ENCODE data around the gene RABGAP1L.
A peak's percentile ranks its signal among the peaks of the same experiment; 100 is the strongest.
"Not testable (repeated sequence)": the region's sequence is repeated elsewhere in the genome, so short reads cannot be mapped to it uniquely, and the experiment has no call there.

Gene RABGAP1L

DNA sequence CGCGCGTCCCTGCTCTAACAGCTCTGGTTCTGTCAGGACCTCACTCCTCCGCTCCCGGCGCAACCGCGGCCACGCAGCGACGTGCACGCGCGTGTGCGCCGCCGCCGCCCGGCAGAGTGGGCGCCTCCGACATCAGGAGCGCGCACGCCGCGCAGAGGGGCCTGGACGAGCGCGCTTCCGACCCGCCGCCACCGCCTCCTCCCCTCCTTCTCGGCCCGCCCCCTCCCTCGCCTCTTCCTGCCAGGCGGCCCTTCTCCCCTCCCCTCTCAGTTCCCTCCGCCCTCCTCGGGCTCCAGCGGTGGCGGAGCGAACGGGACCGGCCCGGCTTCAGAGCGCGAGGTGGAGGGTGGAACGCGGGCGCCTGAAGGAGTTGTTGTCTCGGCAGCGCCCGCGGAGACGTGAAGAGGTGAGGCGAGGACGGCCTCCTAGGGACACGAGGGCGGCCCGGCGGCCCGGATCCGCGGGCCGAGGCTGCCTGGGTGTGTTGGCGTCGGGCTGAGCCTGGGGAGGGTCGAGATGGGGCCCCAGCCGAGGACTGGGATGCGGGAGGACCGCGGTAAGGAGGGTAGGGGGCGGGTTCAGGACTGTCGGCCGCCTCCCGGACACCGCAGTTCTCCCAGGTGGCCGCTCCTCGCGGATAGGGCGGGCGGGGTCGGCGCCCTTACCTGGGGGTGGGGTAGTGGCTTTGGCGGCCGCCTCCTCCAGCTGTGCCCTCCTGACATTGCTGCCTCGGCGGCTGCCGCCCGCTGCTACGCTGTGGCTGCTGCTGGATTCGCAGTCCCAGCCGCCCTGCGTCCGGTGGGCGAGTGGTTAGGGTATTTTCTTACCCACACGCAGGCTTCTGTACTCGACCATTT, at the start of gene RABGAP1L:
Gene RABGAP1L (plus strand): TSS at position 269 of the 857 bp plus-strand sequence.
- DNase-seq (ENCODE audit: low read depth in 2 of 2) = peak; percentile 84 to 94

DNA sequence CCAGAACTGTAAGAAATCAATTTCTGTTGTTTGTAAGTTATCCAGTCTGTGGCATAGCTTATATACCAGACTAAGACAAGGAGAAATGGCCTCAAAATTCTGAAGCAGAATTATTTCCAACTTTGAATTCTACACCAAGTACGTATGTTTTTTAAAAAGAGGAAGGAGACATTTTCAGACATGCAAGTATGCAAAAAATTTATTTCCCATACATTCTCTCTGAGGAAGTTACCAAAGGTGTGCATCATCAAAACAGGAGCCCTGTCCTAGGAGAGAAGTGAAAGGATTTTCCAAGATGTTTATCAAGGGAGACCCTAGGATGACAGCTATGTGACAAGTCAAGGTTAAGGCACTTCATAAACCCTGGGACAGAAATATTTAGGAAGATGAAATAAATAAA, 49.3 kb upstream of the RABGAP1L start:
- DNase-seq (ENCODE audit: low read depth in 2 of 2) = no peak

DNA sequence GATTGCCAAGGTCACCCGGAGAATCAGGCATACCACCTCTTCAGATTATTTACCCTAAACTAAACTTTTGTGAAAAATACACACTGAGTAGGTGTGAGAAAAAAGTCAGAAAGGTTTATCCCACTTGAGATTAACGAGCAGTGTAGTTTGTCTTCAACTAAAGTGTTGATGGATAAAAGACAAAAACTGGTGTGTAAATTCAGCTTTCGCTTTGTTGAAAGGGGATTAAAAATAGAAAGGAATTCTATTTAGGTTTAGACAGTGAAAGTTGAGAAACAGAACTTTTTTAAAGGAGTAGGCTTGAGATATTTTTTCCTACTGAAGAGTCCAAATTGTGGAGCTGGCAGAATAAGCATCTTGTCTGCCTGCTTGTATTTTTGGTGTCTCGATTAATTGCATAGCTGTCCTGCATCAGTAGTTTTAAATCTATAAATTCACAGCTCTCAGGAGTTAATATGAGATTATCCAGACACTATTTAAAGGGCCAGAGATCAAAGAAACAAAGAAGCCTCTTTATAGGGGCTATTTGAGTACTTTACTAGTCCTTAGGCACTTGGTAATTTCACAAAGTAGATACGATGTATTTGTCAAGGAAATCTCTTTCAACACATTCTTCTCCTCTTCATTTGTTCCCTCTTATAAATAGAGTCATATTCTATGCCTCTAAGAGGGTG, 46.7 kb upstream of the RABGAP1L start:
- DNase-seq (ENCODE audit: low read depth in 2 of 2) = no peak

DNA sequence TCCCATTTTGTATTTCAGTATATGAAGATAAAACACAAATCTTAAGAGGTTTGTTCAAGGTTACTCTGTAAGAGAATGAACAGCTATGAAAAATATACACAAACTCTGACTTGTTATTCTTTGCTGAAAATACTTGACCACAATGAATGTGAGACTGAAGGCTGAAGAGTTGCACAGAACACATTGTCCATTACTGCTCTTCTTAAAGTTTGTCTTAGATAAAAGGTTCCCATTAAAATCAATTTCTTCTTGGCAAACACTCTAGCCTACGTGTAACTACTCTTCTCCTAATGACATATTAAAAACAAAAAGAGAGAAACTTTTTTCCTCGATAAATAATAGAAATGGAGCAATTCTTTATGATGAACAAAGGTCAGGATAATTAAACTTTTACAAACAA, 45.2 kb upstream of the RABGAP1L start:
- no peak for DNase-seq (ENCODE audit: low read depth in 2 of 2)

DNA sequence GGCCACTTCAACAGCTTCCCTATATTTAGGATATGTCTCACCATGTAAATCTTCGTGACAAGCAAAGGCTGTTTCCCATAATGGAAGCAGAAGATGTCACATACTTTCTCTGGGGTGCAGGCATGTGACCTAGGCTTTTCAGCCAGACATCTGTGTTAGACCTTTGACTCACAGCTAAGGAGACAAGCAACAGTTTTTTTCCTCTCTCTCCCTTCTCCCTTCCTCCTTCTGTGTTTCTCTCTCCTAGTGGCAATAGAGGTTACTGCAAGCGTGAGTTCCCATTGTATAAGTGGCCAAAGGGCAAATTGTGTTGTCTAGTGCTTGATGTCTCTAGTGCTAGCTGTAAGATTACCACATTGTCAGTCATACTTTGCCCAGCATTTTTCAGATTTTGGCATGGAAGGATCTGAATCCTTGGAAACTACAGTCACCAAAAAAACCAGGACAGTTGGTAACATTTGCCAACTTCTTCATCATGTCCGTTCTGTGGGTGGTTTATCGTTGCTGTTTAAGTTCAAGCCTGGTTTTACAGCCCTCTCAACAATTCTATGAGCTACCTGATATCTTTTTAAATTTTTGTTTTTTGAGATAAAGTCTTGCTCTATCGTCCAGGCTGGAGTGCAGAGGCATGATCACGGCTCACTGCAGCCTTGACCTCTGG, 44.4 kb upstream of the RABGAP1L start:
- DNase-seq (ENCODE audit: low read depth in 2 of 2) = peak in 1 of 2 donors; percentile 11

DNA sequence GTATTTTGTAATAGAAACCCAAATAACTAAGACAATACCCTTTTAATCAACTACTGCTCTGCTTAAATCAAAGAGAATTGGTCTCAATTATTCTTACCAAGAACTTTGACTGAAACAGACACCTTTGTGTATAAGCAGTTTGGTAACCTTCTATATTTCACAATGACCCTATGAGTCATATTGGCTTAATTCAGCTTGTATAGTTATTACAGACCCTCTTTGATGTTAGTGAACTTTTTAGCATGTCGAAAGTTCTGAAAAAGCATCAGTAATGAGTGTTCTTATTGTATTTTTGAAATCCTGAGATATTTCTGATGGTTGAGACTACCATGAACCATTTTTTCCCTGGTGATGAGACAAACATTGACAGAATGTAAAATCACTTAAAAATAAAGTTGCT, 43.3 kb upstream of the RABGAP1L start:
- no peak for DNase-seq (ENCODE audit: low read depth in 2 of 2)

GRCh38 chr1:174118751-174119150, 40.6 kb upstream of the RABGAP1L start:
- no peak for DNase-seq (ENCODE audit: low read depth in 2 of 2)

- DNase-seq (ENCODE audit: low read depth in 2 of 2) = not testable (repeated sequence)
Observed at GRCh38 chr1:174122318-174122717, 37.0 kb upstream of the RABGAP1L start.

- no peak for DNase-seq (ENCODE audit: low read depth in 2 of 2)
Observed at GRCh38 chr1:174123843-174124242, 35.5 kb upstream of the RABGAP1L start.

DNA sequence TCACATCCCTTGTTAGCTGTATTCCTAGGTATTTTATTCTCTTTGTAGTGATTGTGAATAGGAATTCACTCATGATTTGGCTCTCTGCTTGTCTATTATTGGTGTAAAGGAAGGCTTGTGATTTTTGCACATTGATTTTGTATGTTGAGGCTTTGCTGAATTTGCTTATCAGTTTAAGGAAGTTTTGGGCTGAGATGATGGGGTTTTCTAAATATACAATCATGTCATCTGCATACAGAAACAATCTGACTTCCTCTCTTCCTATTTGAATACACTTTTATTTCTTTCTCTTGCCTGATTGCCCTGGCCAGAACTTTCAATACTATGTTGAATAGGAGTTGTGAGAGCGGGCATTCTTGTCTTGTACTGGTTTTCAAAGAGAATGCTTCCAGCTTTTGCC, 32.1 kb upstream of the RABGAP1L start:
- DNase-seq (ENCODE audit: low read depth in 2 of 2) = not testable (repeated sequence)

- DNase-seq (ENCODE audit: low read depth in 2 of 2) = no peak
Observed at GRCh38 chr1:174131032-174131638, 28.2 kb upstream of the RABGAP1L start.

- DNase-seq (ENCODE audit: low read depth in 2 of 2) = no peak
Observed at GRCh38 chr1:174134003-174134659, 25.2 kb upstream of the RABGAP1L start.

GRCh38 chr1:174135211-174135610, 24.1 kb upstream of the RABGAP1L start:
- DNase-seq (ENCODE audit: low read depth in 2 of 2) = no peak

- DNase-seq (ENCODE audit: low read depth in 2 of 2) = no peak
Observed at GRCh38 chr1:174136714-174137113, 22.6 kb upstream of the RABGAP1L start.

DNA sequence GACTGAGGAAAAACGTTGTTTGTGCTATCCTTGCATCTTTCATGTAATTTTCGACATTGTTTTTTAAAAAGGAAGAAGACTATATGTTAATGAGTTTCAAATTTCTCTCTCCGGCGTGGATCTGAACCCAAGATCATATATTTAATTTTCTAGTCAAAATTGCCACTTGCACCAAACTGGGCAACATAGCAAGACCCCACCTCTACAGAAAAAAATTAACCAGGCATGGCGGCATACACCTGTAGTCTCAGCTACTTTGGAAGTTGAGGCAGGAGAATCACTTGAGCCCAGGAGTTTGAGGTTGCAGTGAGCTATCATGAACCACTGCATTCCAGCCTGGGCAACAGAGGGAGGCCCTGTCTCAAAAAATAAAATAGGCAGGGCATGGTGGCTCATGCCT, 16.5 kb upstream of the RABGAP1L start:
- no peak for DNase-seq (ENCODE audit: low read depth in 2 of 2)

- DNase-seq (ENCODE audit: low read depth in 2 of 2) = not testable (repeated sequence)
Observed at GRCh38 chr1:174143727-174144396, 15.5 kb upstream of the RABGAP1L start.

DNA sequence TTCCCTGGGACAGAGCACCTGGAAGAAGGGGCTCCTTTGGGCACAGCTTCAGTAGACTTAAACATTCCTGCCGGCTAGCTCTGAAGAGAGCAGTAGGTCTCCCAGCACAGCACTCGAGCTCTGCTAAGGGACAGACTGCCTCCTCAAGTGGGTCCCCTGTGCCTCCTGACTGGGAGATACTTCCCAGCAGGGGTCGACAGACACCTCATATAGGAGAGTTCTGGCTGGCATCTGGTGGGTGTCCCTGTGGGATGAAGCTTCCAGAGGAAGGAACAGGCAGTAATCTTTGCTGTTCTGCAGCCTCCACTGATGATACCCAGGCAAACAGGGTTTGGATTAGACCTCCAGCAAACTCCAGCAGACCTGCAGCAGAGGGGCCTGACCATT, 14.9 kb upstream of the RABGAP1L start:
- DNase-seq (ENCODE audit: low read depth in 2 of 2) = not testable (repeated sequence)

DNA sequence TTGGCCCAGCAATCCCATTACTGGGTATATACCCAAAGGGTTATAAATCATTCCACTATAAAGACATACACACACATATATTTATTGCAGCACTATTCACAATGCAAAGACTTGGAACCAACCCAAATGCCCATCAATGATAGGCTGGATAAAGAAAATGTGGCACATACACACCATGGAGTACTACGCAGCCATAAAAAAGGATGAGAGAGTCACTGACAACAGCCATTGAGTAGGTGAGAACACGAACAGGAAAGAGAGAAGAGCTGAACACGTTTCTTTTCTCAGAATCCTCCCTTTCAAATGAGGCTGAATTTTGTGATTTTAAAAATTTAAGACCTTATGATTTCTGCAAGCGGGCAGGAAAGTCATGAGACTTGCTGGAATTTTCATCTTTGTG, 10.1 kb upstream of the RABGAP1L start:
- DNase-seq (ENCODE audit: low read depth in 2 of 2) = no peak

GRCh38 chr1:174150499-174150898, 8.8 kb upstream of the RABGAP1L start:
- DNase-seq (ENCODE audit: low read depth in 2 of 2) = no peak

DNA sequence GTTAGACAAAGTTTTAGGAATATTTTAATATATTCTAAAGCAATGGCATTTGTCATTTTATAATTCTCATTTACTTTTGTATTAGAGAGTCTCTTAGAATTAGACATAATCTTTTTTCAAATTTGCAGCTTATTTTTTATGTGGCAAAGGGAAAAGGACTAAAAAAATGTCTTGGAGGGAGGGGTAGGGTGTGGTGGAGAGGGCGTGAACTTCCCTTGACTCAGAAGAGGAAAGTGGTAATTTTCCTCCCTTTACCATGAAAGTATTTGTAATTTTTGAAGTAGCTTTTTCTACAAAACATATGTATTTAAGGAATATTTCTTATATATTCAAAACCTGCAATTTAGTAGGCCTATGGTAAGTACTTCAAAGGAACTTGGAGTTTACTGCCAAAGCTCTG, 6.9 kb upstream of the RABGAP1L start:
- DNase-seq (ENCODE audit: low read depth in 2 of 2) = no peak

All from stimulated activated CD4-positive, alpha-beta T cell treated with anti-CD3 and anti-CD28 coated beads, Interleukin-4, amount 100 ng/mL, for 48 hours (primary cell).